H1 (cell line): ENCODE measurements around the gene SAMD14. TPM values are rescaled to one million over a fixed set of nuclear protein-coding genes. Genes with fewer than 3 reads are reported as not detected.
A peak's percentile ranks its signal among the peaks of the same experiment; 100 is the strongest.

Experiments used
- KDM4A ChIP-seq: IDR thresholded peaks from one replicate; pipeline ENCODE4 v1.7.1; 2012; ENCODE audit warnings: low read depth, mild to moderate bottlenecking, moderate library complexity, low read length, inconsistent platforms; ENCODE audit not compliant: severe bottlenecking
- RAD21 ChIP-seq, 2 experiments: IDR thresholded peaks in 1 of 2; conservative IDR thresholded peaks in 1 of 2; 2 replicates each; pipeline ENCODE4 v1.6.1; 2011; ENCODE audit warnings: low read depth in 2 of 2, low read length in 2 of 2, improper control_type of control experiment in 1 of 2, inconsistent platforms in 1 of 2, mild to moderate bottlenecking in 1 of 2, moderate library complexity in 1 of 2
- polyA plus RNA-seq, 7 experiments: library from polyadenylated mRNA; depleted of rRNA in 3 of 7; stranded (reverse) in 5 of 7; unstranded in 2 of 7; fragments of >200 nt in 5 of 7; fragments of 200-250 nt in 2 of 7; gene quantifications; 1 replicate in 5 of 7; 2 replicates in 1 of 7; 4 replicates in 1 of 7; pipeline versions ENCODE4 v1.2.1 to v1.2.3, GENCODE V29; 2011 to 2013; ENCODE audit warnings: missing spikeins in 2 of 7, mixed read lengths in 2 of 7
- total RNA-seq: library from RNA; stranded (reverse); fragmentation: NEBNext Ultra II Directional; extraction: Animal tissue kit (Norgen Biotek cat#: 25700); gene quantifications from 2 replicates; pipeline ENCODE4 v1.2.1, GENCODE V29; 2021
- TF ChIP-seq, protein P1 (sequence below): IDR thresholded peaks from 2 replicates; pipeline ENCODE4 v1.6.1; 2012; ENCODE audit warnings: inconsistent platforms
- TF ChIP-seq, protein P2 (sequence below): fragments of 300-600 bp; sonication (generic); IDR thresholded peaks from 2 replicates; pipeline ENCODE4 v1.7.1; 2012; ENCODE audit warnings: low read length, moderate library complexity, mild to moderate bottlenecking, inconsistent platforms; ENCODE audit not compliant: insufficient replicate concordance

The SAMD14 gene
- total and polyA plus RNA-seq, 2 of the 8 experiments (the other 6 are each of a cell fraction or from before 2014, with no cell fraction given) = 5.7 to 5.8 TPM

GRCh38 chr17:50117202-50118051 is 12.5 kb downstream of the SAMD14 start (continued):
- TF ChIP-seq, protein P1, sequence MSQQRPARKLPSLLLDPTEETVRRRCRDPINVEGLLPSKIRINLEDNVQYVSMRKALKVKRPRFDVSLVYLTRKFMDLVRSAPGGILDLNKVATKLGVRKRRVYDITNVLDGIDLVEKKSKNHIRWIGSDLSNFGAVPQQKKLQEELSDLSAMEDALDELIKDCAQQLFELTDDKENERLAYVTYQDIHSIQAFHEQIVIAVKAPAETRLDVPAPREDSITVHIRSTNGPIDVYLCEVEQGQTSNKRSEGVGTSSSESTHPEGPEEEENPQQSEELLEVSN = peak; percentile 91
- TF ChIP-seq, protein P2, sequence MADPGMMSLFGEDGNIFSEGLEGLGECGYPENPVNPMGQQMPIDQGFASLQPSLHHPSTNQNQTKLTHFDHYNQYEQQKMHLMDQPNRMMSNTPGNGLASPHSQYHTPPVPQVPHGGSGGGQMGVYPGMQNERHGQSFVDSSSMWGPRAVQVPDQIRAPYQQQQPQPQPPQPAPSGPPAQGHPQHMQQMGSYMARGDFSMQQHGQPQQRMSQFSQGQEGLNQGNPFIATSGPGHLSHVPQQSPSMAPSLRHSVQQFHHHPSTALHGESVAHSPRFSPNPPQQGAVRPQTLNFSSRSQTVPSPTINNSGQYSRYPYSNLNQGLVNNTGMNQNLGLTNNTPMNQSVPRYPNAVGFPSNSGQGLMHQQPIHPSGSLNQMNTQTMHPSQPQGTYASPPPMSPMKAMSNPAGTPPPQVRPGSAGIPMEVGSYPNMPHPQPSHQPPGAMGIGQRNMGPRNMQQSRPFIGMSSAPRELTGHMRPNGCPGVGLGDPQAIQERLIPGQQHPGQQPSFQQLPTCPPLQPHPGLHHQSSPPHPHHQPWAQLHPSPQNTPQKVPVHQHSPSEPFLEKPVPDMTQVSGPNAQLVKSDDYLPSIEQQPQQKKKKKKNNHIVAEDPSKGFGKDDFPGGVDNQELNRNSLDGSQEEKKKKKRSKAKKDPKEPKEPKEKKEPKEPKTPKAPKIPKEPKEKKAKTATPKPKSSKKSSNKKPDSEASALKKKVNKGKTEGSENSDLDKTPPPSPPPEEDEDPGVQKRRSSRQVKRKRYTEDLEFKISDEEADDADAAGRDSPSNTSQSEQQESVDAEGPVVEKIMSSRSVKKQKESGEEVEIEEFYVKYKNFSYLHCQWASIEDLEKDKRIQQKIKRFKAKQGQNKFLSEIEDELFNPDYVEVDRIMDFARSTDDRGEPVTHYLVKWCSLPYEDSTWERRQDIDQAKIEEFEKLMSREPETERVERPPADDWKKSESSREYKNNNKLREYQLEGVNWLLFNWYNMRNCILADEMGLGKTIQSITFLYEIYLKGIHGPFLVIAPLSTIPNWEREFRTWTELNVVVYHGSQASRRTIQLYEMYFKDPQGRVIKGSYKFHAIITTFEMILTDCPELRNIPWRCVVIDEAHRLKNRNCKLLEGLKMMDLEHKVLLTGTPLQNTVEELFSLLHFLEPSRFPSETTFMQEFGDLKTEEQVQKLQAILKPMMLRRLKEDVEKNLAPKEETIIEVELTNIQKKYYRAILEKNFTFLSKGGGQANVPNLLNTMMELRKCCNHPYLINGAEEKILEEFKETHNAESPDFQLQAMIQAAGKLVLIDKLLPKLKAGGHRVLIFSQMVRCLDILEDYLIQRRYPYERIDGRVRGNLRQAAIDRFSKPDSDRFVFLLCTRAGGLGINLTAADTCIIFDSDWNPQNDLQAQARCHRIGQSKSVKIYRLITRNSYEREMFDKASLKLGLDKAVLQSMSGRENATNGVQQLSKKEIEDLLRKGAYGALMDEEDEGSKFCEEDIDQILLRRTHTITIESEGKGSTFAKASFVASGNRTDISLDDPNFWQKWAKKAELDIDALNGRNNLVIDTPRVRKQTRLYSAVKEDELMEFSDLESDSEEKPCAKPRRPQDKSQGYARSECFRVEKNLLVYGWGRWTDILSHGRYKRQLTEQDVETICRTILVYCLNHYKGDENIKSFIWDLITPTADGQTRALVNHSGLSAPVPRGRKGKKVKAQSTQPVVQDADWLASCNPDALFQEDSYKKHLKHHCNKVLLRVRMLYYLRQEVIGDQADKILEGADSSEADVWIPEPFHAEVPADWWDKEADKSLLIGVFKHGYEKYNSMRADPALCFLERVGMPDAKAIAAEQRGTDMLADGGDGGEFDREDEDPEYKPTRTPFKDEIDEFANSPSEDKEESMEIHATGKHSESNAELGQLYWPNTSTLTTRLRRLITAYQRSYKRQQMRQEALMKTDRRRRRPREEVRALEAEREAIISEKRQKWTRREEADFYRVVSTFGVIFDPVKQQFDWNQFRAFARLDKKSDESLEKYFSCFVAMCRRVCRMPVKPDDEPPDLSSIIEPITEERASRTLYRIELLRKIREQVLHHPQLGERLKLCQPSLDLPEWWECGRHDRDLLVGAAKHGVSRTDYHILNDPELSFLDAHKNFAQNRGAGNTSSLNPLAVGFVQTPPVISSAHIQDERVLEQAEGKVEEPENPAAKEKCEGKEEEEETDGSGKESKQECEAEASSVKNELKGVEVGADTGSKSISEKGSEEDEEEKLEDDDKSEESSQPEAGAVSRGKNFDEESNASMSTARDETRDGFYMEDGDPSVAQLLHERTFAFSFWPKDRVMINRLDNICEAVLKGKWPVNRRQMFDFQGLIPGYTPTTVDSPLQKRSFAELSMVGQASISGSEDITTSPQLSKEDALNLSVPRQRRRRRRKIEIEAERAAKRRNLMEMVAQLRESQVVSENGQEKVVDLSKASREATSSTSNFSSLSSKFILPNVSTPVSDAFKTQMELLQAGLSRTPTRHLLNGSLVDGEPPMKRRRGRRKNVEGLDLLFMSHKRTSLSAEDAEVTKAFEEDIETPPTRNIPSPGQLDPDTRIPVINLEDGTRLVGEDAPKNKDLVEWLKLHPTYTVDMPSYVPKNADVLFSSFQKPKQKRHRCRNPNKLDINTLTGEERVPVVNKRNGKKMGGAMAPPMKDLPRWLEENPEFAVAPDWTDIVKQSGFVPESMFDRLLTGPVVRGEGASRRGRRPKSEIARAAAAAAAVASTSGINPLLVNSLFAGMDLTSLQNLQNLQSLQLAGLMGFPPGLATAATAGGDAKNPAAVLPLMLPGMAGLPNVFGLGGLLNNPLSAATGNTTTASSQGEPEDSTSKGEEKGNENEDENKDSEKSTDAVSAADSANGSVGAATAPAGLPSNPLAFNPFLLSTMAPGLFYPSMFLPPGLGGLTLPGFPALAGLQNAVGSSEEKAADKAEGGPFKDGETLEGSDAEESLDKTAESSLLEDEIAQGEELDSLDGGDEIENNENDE = no peak
- TF ChIP-seq RAD21 (IDR thresholded peaks at IDR 0.05 in 1 of 2, conservative IDR thresholded peaks at IDR 0.05 in 1 of 2; ENCODE audit: low read depth in 2 of 2, low read length in 2 of 2) = peak; percentile 28 to 62
- peak; percentile 65 for TF ChIP-seq KDM4A
